Ascending aorta (tissue), 2 donors: ENCODE measurements around the gene FRMD4B. TPM values are rescaled to one million over a fixed set of nuclear protein-coding genes. Genes with fewer than 3 reads are reported as not detected.

ENCODE experiments used
- DNase-seq, 2 donors: peaks; one replicate each; pipeline ENCODE4 v3.0.0-alpha.2; 2019; ENCODE audit warnings: low spot score in 2 of 2
- H3K27ac ChIP-seq, 2 donors: fragments of 200-600 bp; sonication (generic); one replicate each; pipeline ENCODE4 v1.5.1; 2016 to 2017; ENCODE audit warnings: mild to moderate bottlenecking in 1 of 2
- H3K27me3 ChIP-seq: fragments of 200-600 bp; sonication (generic); one replicate; pipeline ENCODE4 v1.5.1; 2017
- H3K36me3 ChIP-seq, 2 donors: fragments of 200-600 bp; sonication (generic); one replicate each; pipeline ENCODE4 v1.5.1; 2016
- H3K4me1 ChIP-seq, 2 donors: fragments of 200-600 bp; sonication (generic); one replicate each; pipeline ENCODE4 v1.5.1; 2016 to 2017; ENCODE audit warnings: mild to moderate bottlenecking in 1 of 2
- H3K4me3 ChIP-seq, 2 donors: fragments of 200-600 bp; sonication (generic); one replicate each; pipeline ENCODE4 v1.5.1; 2016 to 2017; ENCODE audit warnings: mild to moderate bottlenecking in 1 of 2
- H3K9me3 ChIP-seq, 2 donors: fragments of 200-600 bp; sonication (generic); one replicate each; pipeline ENCODE4 v1.5.1; 2016
- CTCF ChIP-seq, 3 experiments: fragments of 200-600 bp in 2 of 3; fragments of 450-650 bp in 1 of 3; sonication (generic) in 2 of 3; IDR thresholded peaks; one replicate each; pipeline ENCODE4 v1.5.1; 2016 to 2019; ENCODE audit warnings: antibody characterized with exemption in 3 of 3, mild to moderate bottlenecking in 1 of 3, moderate library complexity in 1 of 3
- intact Hi-C: fragments of 100-400 bp; cut with DNase I; formaldehyde crosslinking; loops from one replicate; pipeline ENCODE4 v1.15.1; 2023
- total RNA-seq: library from RNA; depleted of rRNA; stranded (reverse); fragments of >200 nt; gene quantifications from one replicate; pipeline ENCODE4 v1.1.0, GENCODE V29; 2016

Gene FRMD4B
- total RNA-seq, 1 donor from 2014 or later, result 13.5 TPM

- Histone ChIP-seq H3K9me3 (no peaks in the 10 kb centered on the region), H3K4me3 (no peak overlapping the region), H3K4me1 (no peaks in the 10 kb centered on the region), H3K27me3 (no peaks in the 10 kb centered on the region), H3K27ac (no peak overlapping the region), H3K36me3 (no peaks in the 10 kb centered on the region)
- DNase-seq, result no peak
- intact Hi-C loops, result loop anchor here (1.0 kb wide), 1 partner anchor 265 kb away; no protein-coding TSS in a partner anchor
- TF ChIP-seq CTCF (IDR thresholded peaks at IDR 0.05), result no peak
Measured at GRCh38 chr3:69426291-69426966, 40.5 kb upstream of the FRMD4B start.

GRCh38 chr3:69425249-69425648 is 39.4 kb upstream of the FRMD4B start:
- intact Hi-C loops, result no loop called here
- Histone ChIP-seq H3K27me3 (no peaks in the 10 kb centered on the region), H3K36me3 (no peaks in the 10 kb centered on the region), H3K9me3 (no peaks in the 10 kb centered on the region), H3K27ac (no peak overlapping the region), H3K4me3 (no peak overlapping the region), H3K4me1 (no peaks in the 10 kb centered on the region)
- peak; percentile 28 to 60 (median 39) for TF ChIP-seq CTCF (IDR thresholded peaks at IDR 0.05)
- no peak for DNase-seq

GRCh38 chr3:69423463-69424155 is 37.7 kb upstream of the FRMD4B start:
- no peak for DNase-seq
- no peak overlapping the region for H3K27ac ChIP-seq
- H3K9me3 ChIP-seq, result no peaks in the 10 kb centered on the region
- no peaks in the 10 kb centered on the region for H3K36me3 ChIP-seq
- no peaks in the 10 kb centered on the region for H3K27me3 ChIP-seq
- no peak for TF ChIP-seq CTCF (IDR thresholded peaks at IDR 0.05)
- no peaks in the 10 kb centered on the region for H3K4me1 ChIP-seq
- intact Hi-C loops, result no loop called here
- H3K4me3 ChIP-seq, result no peak overlapping the region

GRCh38 chr3:69422751-69423150 is 36.9 kb upstream of the FRMD4B start:
- DNase-seq, result no peak
- Histone ChIP-seq H3K4me3 (no peak overlapping the region), H3K27ac (no peak overlapping the region), H3K4me1 (no peaks in the 10 kb centered on the region), H3K36me3 (no peaks in the 10 kb centered on the region), H3K27me3 (no peaks in the 10 kb centered on the region), H3K9me3 (no peaks in the 10 kb centered on the region)
- intact Hi-C loops, result no loop called here
- TF ChIP-seq CTCF (IDR thresholded peaks at IDR 0.05), result no peak

- no peak for TF ChIP-seq CTCF (IDR thresholded peaks at IDR 0.05)
- Histone ChIP-seq H3K4me3 (no peak overlapping the region), H3K36me3 (no peaks in the 10 kb centered on the region), H3K4me1 (no peaks in the 10 kb centered on the region), H3K27ac (no peak overlapping the region), H3K9me3 (no peaks in the 10 kb centered on the region), H3K27me3 (no peaks in the 10 kb centered on the region)
- peak in 1 of 2 donors; percentile 65 for DNase-seq
- intact Hi-C loops, result no loop called here
Measured at GRCh38 chr3:69420781-69421520, 35.1 kb upstream of the FRMD4B start.
